ENCODE results near the gene CD34.

The CD34 gene

GRCh38 chr1:207837673-207838072 lies 73.3 kb downstream of the CD34 start:
- H3K9ac ChIP-seq (ENCODE audit: low read length): no peak overlapping the region
- no peak overlapping the region for H3K14ac ChIP-seq (ENCODE audit: low read length)
- no peaks in the 10 kb centered on the region for H3K4me1 ChIP-seq (ENCODE audit: control insufficient read depth in 1 of 2, insufficient read depth in 2 of 2, low read length in 2 of 2)
- no peak overlapping the region for H2BK120ac ChIP-seq (ENCODE audit: insufficient read depth, low read length, poor library complexity)
- H3K9me3 ChIP-seq (ENCODE audit: insufficient read depth, low read depth, low read length): peaks cover 2% of the 10 kb centered on the region
- no peak overlapping the region for H3K18ac ChIP-seq (ENCODE audit: low read length)
- H2AK5ac ChIP-seq (ENCODE audit: low read length): no peak overlapping the region
- no peak overlapping the region for H3K4me3 ChIP-seq (ENCODE audit: low read depth, low read length)
- H2AFZ ChIP-seq (ENCODE audit: insufficient read depth, low read length, poor library complexity): no peak overlapping the region
- no peak overlapping the region for H2BK5ac ChIP-seq (ENCODE audit: low read depth, low read length, poor library complexity)
- H3K79me1 ChIP-seq (ENCODE audit: low read length): no peaks in the 10 kb centered on the region
- no peak overlapping the region for H3K23ac ChIP-seq (ENCODE audit: low read length)
- no peaks in the 10 kb centered on the region for H3K36me3 ChIP-seq (ENCODE audit: control insufficient read depth in 1 of 2, insufficient read depth in 2 of 2, low read length in 2 of 2)
- no peak overlapping the region for H2BK12ac ChIP-seq (ENCODE audit: low read length)
- H3K4me2 ChIP-seq (ENCODE audit: low read length): no peak overlapping the region
- WGBS (ENCODE audit: extremely low coverage, insufficient coverage, insufficient read length): no CpG with 5 or more reads among the region's 4 CpGs
- H3K27me3 ChIP-seq (ENCODE audit: insufficient read depth, low read length): no peaks in the 10 kb centered on the region
- H4K12ac ChIP-seq (ENCODE audit: low read depth, low read length): no peak overlapping the region
- H4K91ac ChIP-seq (ENCODE audit: low read depth, low read length): no peak overlapping the region
- no peak overlapping the region for H3K4ac ChIP-seq (ENCODE audit: low read depth, low read length)
- H3K79me2 ChIP-seq (ENCODE audit: control insufficient read depth, insufficient read depth, low read length, poor library complexity): no peaks in the 10 kb centered on the region
- no peak for DNase-seq
- no peak overlapping the region for H4K8ac ChIP-seq (ENCODE audit: low read depth, low read length)
- no peak overlapping the region for H3K27ac ChIP-seq (ENCODE audit: low read depth, low read length)

GRCh38 chr1:207836591-207837347 lies 74.2 kb downstream of the CD34 start:
- H3K4me1 ChIP-seq (ENCODE audit: control insufficient read depth in 1 of 2, insufficient read depth in 2 of 2, low read length in 2 of 2): no peaks in the 10 kb centered on the region
- H4K91ac ChIP-seq (ENCODE audit: low read depth, low read length): no peak overlapping the region
- no peak overlapping the region for H3K23ac ChIP-seq (ENCODE audit: low read length)
- no peak overlapping the region for H3K9ac ChIP-seq (ENCODE audit: low read length)
- no peak overlapping the region for H2BK5ac ChIP-seq (ENCODE audit: low read depth, low read length, poor library complexity)
- no peak overlapping the region for H4K12ac ChIP-seq (ENCODE audit: low read depth, low read length)
- H3K79me1 ChIP-seq (ENCODE audit: low read length): no peaks in the 10 kb centered on the region
- H3K18ac ChIP-seq (ENCODE audit: low read length): no peak overlapping the region
- no peak for DNase-seq
- no peak overlapping the region for H2BK120ac ChIP-seq (ENCODE audit: insufficient read depth, low read length, poor library complexity)
- no peak overlapping the region for H4K8ac ChIP-seq (ENCODE audit: low read depth, low read length)
- WGBS (ENCODE audit: extremely low coverage, insufficient coverage, insufficient read length): no CpG with 5 or more reads among the region's 15 CpGs
- H3K4me3 ChIP-seq (ENCODE audit: low read depth, low read length): no peak overlapping the region
- no peaks in the 10 kb centered on the region for H3K79me2 ChIP-seq (ENCODE audit: control insufficient read depth, insufficient read depth, low read length, poor library complexity)
- no peaks in the 10 kb centered on the region for H3K36me3 ChIP-seq (ENCODE audit: control insufficient read depth in 1 of 2, insufficient read depth in 2 of 2, low read length in 2 of 2)
- H2AFZ ChIP-seq (ENCODE audit: insufficient read depth, low read length, poor library complexity): no peak overlapping the region
- no peak overlapping the region for H2AK5ac ChIP-seq (ENCODE audit: low read length)
- no peak overlapping the region for H3K27ac ChIP-seq (ENCODE audit: low read depth, low read length)
- H3K4ac ChIP-seq (ENCODE audit: low read depth, low read length): no peak overlapping the region
- no peak overlapping the region for H3K4me2 ChIP-seq (ENCODE audit: low read length)
- no peaks in the 10 kb centered on the region for H3K27me3 ChIP-seq (ENCODE audit: insufficient read depth, low read length)
- H3K14ac ChIP-seq (ENCODE audit: low read length): no peak overlapping the region
- peaks cover 2% of the 10 kb centered on the region for H3K9me3 ChIP-seq (ENCODE audit: insufficient read depth, low read depth, low read length)
- H2BK12ac ChIP-seq (ENCODE audit: low read length): no peak overlapping the region

DNA sequence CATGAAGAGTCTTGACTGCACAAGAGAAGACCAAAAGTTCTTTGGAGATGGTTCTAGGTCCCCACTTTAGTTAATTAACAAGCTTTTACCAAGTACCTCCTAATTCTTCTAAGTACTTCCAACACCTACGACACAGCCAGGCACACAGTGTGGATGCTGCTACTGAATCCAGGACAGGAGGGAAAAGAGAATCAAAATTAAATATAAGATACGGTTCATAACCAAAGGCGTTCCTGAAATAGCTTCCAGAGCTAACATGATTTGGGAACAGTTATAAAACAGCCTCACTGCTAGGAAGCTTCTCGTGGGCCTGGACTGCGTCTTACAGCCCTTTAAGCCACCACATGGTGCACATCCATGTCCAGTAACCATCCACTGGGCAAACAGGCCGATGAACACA lies 75.0 kb downstream of the CD34 start:
- Histone ChIP-seq H3K4me2 (ENCODE audit: low read length) (no peak overlapping the region), H3K4ac (ENCODE audit: low read depth, low read length) (no peak overlapping the region), H4K8ac (ENCODE audit: low read depth, low read length) (no peak overlapping the region), H3K18ac (ENCODE audit: low read length) (no peak overlapping the region), H2AFZ (ENCODE audit: insufficient read depth, low read length, poor library complexity) (no peak overlapping the region), H2AK5ac (ENCODE audit: low read length) (no peak overlapping the region), H2BK12ac (ENCODE audit: low read length) (no peak overlapping the region), H3K36me3 (ENCODE audit: control insufficient read depth in 1 of 2, insufficient read depth in 2 of 2, low read length in 2 of 2) (no peaks in the 10 kb centered on the region), H3K79me1 (ENCODE audit: low read length) (no peaks in the 10 kb centered on the region), H2BK5ac (ENCODE audit: low read depth, low read length, poor library complexity) (no peak overlapping the region), H3K23ac (ENCODE audit: low read length) (no peak overlapping the region), H3K27me3 (ENCODE audit: insufficient read depth, low read length) (no peaks in the 10 kb centered on the region), H3K79me2 (ENCODE audit: control insufficient read depth, insufficient read depth, low read length, poor library complexity) (no peaks in the 10 kb centered on the region), H3K9ac (ENCODE audit: low read length) (no peak overlapping the region), H2BK120ac (ENCODE audit: insufficient read depth, low read length, poor library complexity) (no peak overlapping the region), H3K4me1 (ENCODE audit: control insufficient read depth in 1 of 2, insufficient read depth in 2 of 2, low read length in 2 of 2) (no peaks in the 10 kb centered on the region), H3K9me3 (ENCODE audit: insufficient read depth, low read depth, low read length) (peaks cover 2% of the 10 kb centered on the region), H3K4me3 (ENCODE audit: low read depth, low read length) (no peak overlapping the region), H4K91ac (ENCODE audit: low read depth, low read length) (no peak overlapping the region), H3K27ac (ENCODE audit: low read depth, low read length) (no peak overlapping the region), H3K14ac (ENCODE audit: low read length) (no peak overlapping the region), H4K12ac (ENCODE audit: low read depth, low read length) (no peak overlapping the region)
- no CpG with 5 or more reads among the region's 6 CpGs for WGBS (ENCODE audit: extremely low coverage, insufficient coverage, insufficient read length)
- no peak for DNase-seq

GRCh38 chr1:207833956-207834660 lies 76.8 kb downstream of the CD34 start:
- no peak overlapping the region for H4K12ac ChIP-seq (ENCODE audit: low read depth, low read length)
- no peak overlapping the region for H4K8ac ChIP-seq (ENCODE audit: low read depth, low read length)
- H3K4ac ChIP-seq (ENCODE audit: low read depth, low read length): no peak overlapping the region
- no peak overlapping the region for H3K9ac ChIP-seq (ENCODE audit: low read length)
- H2BK120ac ChIP-seq (ENCODE audit: insufficient read depth, low read length, poor library complexity): no peak overlapping the region
- no peaks in the 10 kb centered on the region for H3K36me3 ChIP-seq (ENCODE audit: control insufficient read depth in 1 of 2, insufficient read depth in 2 of 2, low read length in 2 of 2)
- H3K4me3 ChIP-seq (ENCODE audit: low read depth, low read length): no peak overlapping the region
- H3K18ac ChIP-seq (ENCODE audit: low read length): no peak overlapping the region
- no peak overlapping the region for H2AK5ac ChIP-seq (ENCODE audit: low read length)
- no peaks in the 10 kb centered on the region for H3K27me3 ChIP-seq (ENCODE audit: insufficient read depth, low read length)
- H2AFZ ChIP-seq (ENCODE audit: insufficient read depth, low read length, poor library complexity): no peak overlapping the region
- H2BK12ac ChIP-seq (ENCODE audit: low read length): no peak overlapping the region
- H3K9me3 ChIP-seq (ENCODE audit: insufficient read depth, low read depth, low read length): no peaks in the 10 kb centered on the region
- H3K4me1 ChIP-seq (ENCODE audit: control insufficient read depth in 1 of 2, insufficient read depth in 2 of 2, low read length in 2 of 2): no peaks in the 10 kb centered on the region
- no peaks in the 10 kb centered on the region for H3K79me2 ChIP-seq (ENCODE audit: control insufficient read depth, insufficient read depth, low read length, poor library complexity)
- H3K14ac ChIP-seq (ENCODE audit: low read length): no peak overlapping the region
- DNase-seq: no peak
- no CpG with 5 or more reads among the region's 7 CpGs for WGBS (ENCODE audit: extremely low coverage, insufficient coverage, insufficient read length)
- H3K27ac ChIP-seq (ENCODE audit: low read depth, low read length): no peak overlapping the region
- H2BK5ac ChIP-seq (ENCODE audit: low read depth, low read length, poor library complexity): no peak overlapping the region
- H3K79me1 ChIP-seq (ENCODE audit: low read length): no peaks in the 10 kb centered on the region
- no peak overlapping the region for H3K23ac ChIP-seq (ENCODE audit: low read length)
- H4K91ac ChIP-seq (ENCODE audit: low read depth, low read length): no peak overlapping the region
- no peak overlapping the region for H3K4me2 ChIP-seq (ENCODE audit: low read length)

All from trophoblast cell (in vitro differentiated cells and primary cell).